Natural killer cell (primary cell): ENCODE measurements around the gene TMTC3. TPM values are rescaled to one million over a fixed set of nuclear protein-coding genes. Genes with fewer than 3 reads are reported as not detected.

Experiments used
- ATAC-seq, 3 donors: fragments of 150-1000 bp in 2 of 3; fragments of 200-7000 bp in 1 of 3; cut with Tn5 transposase; 1 replicate in 1 of 3; 2 replicates in 2 of 3; pipeline ENCODE4 v1.10.0; 2021; ENCODE audit warnings: mild to moderate bottlenecking in 2 of 3, moderate library complexity in 2 of 3
- DNase-seq, 2 donors: peaks; one replicate each; pipeline versions ENCODE4 v3.0.0 to v3.0.0-alpha.2; 2013 to 2021; ENCODE audit warnings: mixed read lengths in 1 of 2
- H3K27ac ChIP-seq: one replicate; pipeline ENCODE4 v1.5.1; 2013; ENCODE audit warnings: mild to moderate bottlenecking, low read length
- H3K27me3 ChIP-seq: one replicate; pipeline ENCODE4 v1.6.1; 2013; ENCODE audit warnings: low read length; ENCODE audit not compliant: control insufficient read depth, insufficient read depth
- H3K36me3 ChIP-seq: one replicate; pipeline ENCODE4 v1.6.1; 2013; ENCODE audit warnings: low read length; ENCODE audit not compliant: control insufficient read depth, insufficient read depth
- H3K4me1 ChIP-seq: one replicate; pipeline ENCODE4 v1.6.1; 2013; ENCODE audit warnings: low read length; ENCODE audit not compliant: control insufficient read depth, insufficient read depth
- H3K4me3 ChIP-seq: one replicate; pipeline ENCODE4 v1.5.1; 2013; ENCODE audit warnings: low read length
- H3K9me3 ChIP-seq: one replicate; pipeline ENCODE4 v1.6.1; 2013; ENCODE audit warnings: low read length; ENCODE audit not compliant: control insufficient read depth, insufficient read depth
- H3K27ac Mint-ChIP-seq, 2 donors: one replicate each; pipeline ENCODE4 v1.8.0; 2022; ENCODE audit warnings: mild to moderate bottlenecking in 2 of 2, mixed read lengths in 2 of 2, moderate library complexity in 1 of 2
- H3K27me3 Mint-ChIP-seq, 2 donors: one replicate each; pipeline ENCODE4 v1.8.0; 2022; ENCODE audit warnings: low read depth in 2 of 2, mixed read lengths in 2 of 2
- H3K36me3 Mint-ChIP-seq: one replicate; pipeline ENCODE4 v1.8.0; 2022; ENCODE audit warnings: mixed read lengths
- H3K4me1 Mint-ChIP-seq, 2 donors: one replicate each; pipeline ENCODE4 v1.8.0; 2022; ENCODE audit warnings: mixed read lengths in 2 of 2
- H3K4me3 Mint-ChIP-seq: one replicate; pipeline ENCODE4 v1.8.0; 2022; ENCODE audit warnings: mild to moderate bottlenecking, moderate library complexity, mixed read lengths
- H3K9me3 Mint-ChIP-seq, 2 donors: one replicate each; pipeline ENCODE4 v1.8.0; 2022; ENCODE audit warnings: mixed read lengths in 2 of 2
- WGBS: methylation state at CpG from one replicate; pipeline ENCODE4 v1.1.7; 2013; ENCODE audit warnings: missing lambda C conversion rate; ENCODE audit not compliant: insufficient coverage; 5-methylcytosine and 5-hydroxymethylcytosine counted together
- intact Hi-C: fragments of 100-400 bp; cut with micrococcal nuclease; formaldehyde crosslinking; loops from one replicate; pipeline ENCODE4 v1.14.2; 2022
- total RNA-seq, 4 donors: library from RNA; stranded (reverse); fragments of 120-200 nt in 1 of 4; gene quantifications; one replicate each; pipeline versions ENCODE4 v1.2.3 to v1.2.4, GENCODE V29; 2013 to 2022
- TF ChIP-seq, protein P1 (sequence below): fragments of 200-600 bp; IDR thresholded peaks from one replicate; pipeline ENCODE4 v1.8.0; 2022; ENCODE audit warnings: antibody characterized with exemption

The TMTC3 gene
- total RNA-seq, 3 donors from 2014 or later (not counting 1 experiment from before 2014, with no cell fraction given): 5.0 to 6.2 (median 5.3) TPM

DNA sequence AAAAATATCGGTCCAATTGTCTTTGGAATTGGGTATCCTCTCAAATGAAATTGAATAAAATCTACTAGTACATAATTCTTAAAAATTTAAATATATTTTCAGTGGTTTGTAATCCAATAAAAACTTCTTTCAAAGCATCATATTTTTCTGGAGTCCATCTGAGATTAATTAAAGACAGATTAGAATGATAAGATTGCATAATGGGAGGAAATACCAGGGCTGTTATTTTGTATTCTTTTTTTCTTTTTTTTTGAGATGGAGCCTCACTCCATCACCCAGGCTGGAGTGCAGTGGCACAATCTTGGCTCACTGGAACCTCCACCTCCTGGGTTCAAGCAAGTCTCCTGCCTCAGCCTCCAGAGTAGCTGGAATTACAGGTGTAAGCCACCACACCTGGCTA, 103.8 kb downstream of the TMTC3 start:
- Histone ChIP-seq H3K27me3 (no peaks in the 10 kb centered on the region), H3K4me3 (no peak overlapping the region), H3K36me3 (no peaks in the 10 kb centered on the region), H3K9me3 (no peaks in the 10 kb centered on the region), H3K27ac (no peak overlapping the region), H3K4me1 (no peaks in the 10 kb centered on the region)
- Mint-ChIP-seq H3K27ac (no peak overlapping the region), H3K27me3 (no peaks in the 10 kb centered on the region), H3K4me3 (no peak overlapping the region), H3K4me1 (no peaks in the 10 kb centered on the region), H3K9me3 (peaks cover 9 to 10% of the 10 kb centered on the region in 2 donors), H3K36me3 (no peaks in the 10 kb centered on the region)
- no CpG with 5 or more reads among the region's 1 CpG for WGBS
- ATAC-seq: no peak
- intact Hi-C loops: no loop called here
- TF ChIP-seq, protein P1, sequence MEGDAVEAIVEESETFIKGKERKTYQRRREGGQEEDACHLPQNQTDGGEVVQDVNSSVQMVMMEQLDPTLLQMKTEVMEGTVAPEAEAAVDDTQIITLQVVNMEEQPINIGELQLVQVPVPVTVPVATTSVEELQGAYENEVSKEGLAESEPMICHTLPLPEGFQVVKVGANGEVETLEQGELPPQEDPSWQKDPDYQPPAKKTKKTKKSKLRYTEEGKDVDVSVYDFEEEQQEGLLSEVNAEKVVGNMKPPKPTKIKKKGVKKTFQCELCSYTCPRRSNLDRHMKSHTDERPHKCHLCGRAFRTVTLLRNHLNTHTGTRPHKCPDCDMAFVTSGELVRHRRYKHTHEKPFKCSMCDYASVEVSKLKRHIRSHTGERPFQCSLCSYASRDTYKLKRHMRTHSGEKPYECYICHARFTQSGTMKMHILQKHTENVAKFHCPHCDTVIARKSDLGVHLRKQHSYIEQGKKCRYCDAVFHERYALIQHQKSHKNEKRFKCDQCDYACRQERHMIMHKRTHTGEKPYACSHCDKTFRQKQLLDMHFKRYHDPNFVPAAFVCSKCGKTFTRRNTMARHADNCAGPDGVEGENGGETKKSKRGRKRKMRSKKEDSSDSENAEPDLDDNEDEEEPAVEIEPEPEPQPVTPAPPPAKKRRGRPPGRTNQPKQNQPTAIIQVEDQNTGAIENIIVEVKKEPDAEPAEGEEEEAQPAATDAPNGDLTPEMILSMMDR: no peak
- no peak for DNase-seq

- intact Hi-C loops: no loop called here
- H3K27ac ChIP-seq: no peak overlapping the region
- H3K4me3 Mint-ChIP-seq: no peak overlapping the region
Measured at GRCh38 chr12:88247241-88247643, 105.1 kb downstream of the TMTC3 start.

DNA sequence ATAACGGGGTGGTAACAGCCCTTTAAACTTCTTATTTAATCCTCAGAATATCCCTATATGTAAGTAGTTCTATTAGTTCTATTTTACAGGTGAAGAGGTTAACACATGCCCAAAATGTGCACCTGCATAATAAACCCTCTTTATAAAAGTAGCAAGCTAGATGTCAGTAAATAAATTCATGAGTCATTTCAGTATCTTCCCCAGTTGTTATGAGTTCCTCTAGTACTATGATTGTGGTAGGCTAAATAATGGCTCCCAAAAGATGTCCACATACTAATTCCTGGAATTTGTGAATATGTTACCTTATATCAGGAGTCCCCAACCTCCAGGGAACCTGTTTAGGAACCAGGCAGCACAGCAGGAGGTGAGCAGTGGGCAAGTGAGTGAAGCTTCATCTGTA, 106.5 kb downstream of the TMTC3 start:
- Mint-ChIP-seq H3K4me3 (no peak overlapping the region), H3K4me1 (no peaks in the 10 kb centered on the region), H3K9me3 (peaks cover 6 to 9% of the 10 kb centered on the region in 2 donors), H3K27ac (no peak overlapping the region), H3K36me3 (no peaks in the 10 kb centered on the region), H3K27me3 (no peaks in the 10 kb centered on the region)
- DNase-seq: no peak
- no peak overlapping the region for H3K27ac ChIP-seq
- H3K9me3 ChIP-seq: no peaks in the 10 kb centered on the region
- TF ChIP-seq, protein P1: no peak
- H3K4me3 ChIP-seq: no peak overlapping the region
- WGBS: no CpG with 5 or more reads among the region's 1 CpG
- no peaks in the 10 kb centered on the region for H3K4me1 ChIP-seq
- H3K27me3 ChIP-seq: no peaks in the 10 kb centered on the region
- H3K36me3 ChIP-seq: no peaks in the 10 kb centered on the region
- no peak for ATAC-seq
- intact Hi-C loops: no loop called here

More at GRCh38 chr12:88247241-88247643, 105.1 kb downstream of the TMTC3 start:
- Mint-ChIP-seq H3K9me3 (peaks cover 9 to 10% of the 10 kb centered on the region in 2 donors), H3K27ac (no peak overlapping the region), H3K4me1 (no peaks in the 10 kb centered on the region), H3K36me3 (no peaks in the 10 kb centered on the region), H3K27me3 (no peaks in the 10 kb centered on the region)
- 85% methylated on average over 2 of the region's 2 CpGs for WGBS
- DNase-seq: no peak
- Histone ChIP-seq H3K27me3 (no peaks in the 10 kb centered on the region), H3K36me3 (no peaks in the 10 kb centered on the region), H3K4me1 (no peaks in the 10 kb centered on the region), H3K9me3 (no peaks in the 10 kb centered on the region), H3K4me3 (no peak overlapping the region)
- TF ChIP-seq, protein P1: no peak
- ATAC-seq: no peak

Other genes starting within 250 kb of the TMTC3 start
- under 1 TPM in 1 of 3 donors, not detected in 2; 0.18 TPM for gene C12orf50, start 112.9 kb upstream of the TMTC3 start, total RNA-seq
- gene CEP290, start 219 bp upstream of the TMTC3 start, total RNA-seq: 10 to 100 TPM; 14.3 to 23.6 (median 18.7) TPM